ENCODE results near the gene ZKSCAN7. TPM values are rescaled to one million over a fixed set of nuclear protein-coding genes. Genes with fewer than 3 reads are reported as not detected.

ZKSCAN7 gene
- total and polyA plus RNA-seq, 2 of the 8 experiments (the other 6 are each of a cell fraction or from before 2014, with no cell fraction given) = 5.5 to 8.5 TPM

DNA sequence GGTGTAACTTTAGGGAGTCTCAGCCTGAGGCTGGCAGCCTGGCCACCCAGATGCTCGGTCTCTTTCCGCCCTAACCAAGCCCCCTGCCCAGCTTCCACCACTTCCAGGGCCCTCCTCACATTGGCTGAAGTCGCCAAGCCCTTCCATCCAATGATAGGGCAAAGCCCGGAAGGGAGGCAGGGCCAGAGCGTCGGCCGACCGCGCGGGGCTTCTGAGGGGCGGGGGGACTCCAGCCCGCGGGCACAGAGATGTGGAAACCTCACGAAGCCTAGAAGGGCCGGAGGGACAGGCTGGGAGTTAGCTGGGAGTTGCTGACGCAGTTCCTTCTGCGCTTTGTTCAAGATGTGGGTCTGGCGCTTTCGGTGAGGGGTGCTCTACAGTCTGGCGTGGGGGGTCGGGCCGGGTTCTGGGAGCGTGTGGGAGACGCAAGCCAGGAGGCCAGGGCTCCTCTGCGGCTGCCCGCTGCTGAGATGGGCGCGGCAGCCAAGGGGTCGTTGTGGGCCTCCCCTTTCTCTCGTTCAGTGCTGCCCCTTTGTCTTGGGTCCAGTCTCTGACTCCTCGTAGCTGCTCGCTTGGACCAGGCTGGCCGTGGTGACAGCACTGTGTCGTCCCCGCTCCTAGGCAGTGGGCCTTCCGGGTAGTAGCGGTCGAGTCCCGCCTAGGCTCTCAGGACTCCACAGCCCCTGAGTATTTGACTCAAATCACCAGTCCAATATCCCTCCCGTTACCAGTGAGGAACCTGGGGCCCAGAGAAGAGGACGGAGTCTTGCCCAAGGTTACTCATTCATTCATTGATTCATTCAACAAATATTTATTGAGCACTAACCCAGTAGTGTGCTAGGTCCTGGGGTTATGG, 29.9 kb downstream of the ZKSCAN7 start, which contains the start of gene ZNF660 (continued):
- no peak for TF ChIP-seq RAD21 (IDR thresholded peaks at IDR 0.05 in 1 of 2, conservative IDR thresholded peaks at IDR 0.05 in 1 of 2; ENCODE audit: low read depth in 2 of 2, low read length in 2 of 2)
- no peak for TF ChIP-seq CBX5 (IDR thresholded peaks at IDR 0.05; ENCODE audit: low read depth, low read length)
- TF ChIP-seq POLR2A (IDR thresholded peaks at IDR 0.05; ENCODE audit: control extremely low read depth in 1 of 2, low read depth in 2 of 2, low read length in 2 of 2) = peak; percentile 94 to 97
- TF ChIP-seq CTCF (IDR thresholded peaks at IDR 0.05; ENCODE audit: control extremely low read depth in 1 of 3, insufficient read depth in 1 of 3, low read depth in 1 of 3, low read length in 3 of 3) = no peak
- peak; percentile 61 for TF ChIP-seq KDM4A (IDR thresholded peaks at IDR 0.05; ENCODE audit: low read depth, low read length, severe bottlenecking)
- TF ChIP-seq FOSL1 (IDR thresholded peaks at IDR 0.05; ENCODE audit: insufficient read depth, low read depth, low read length) = no peak
- TF ChIP-seq SRF (IDR thresholded peaks at IDR 0.05; ENCODE audit: low read depth, low read length) = no peak
- TF ChIP-seq TCF12 (IDR thresholded peaks at IDR 0.05; ENCODE audit: low read depth, low read length) = no peak
- no peak for TF ChIP-seq SIX5 (IDR thresholded peaks at IDR 0.05; ENCODE audit: low read depth, low read length)
- no peak for TF ChIP-seq SAP30 (IDR thresholded peaks at IDR 0.05; ENCODE audit: insufficient read depth, insufficient replicate concordance, low read length)
- peak; percentile 90; the same call in 1 of the 2 replicates for TF ChIP-seq POLR2AphosphoS5 (IDR thresholded peaks at IDR 0.05; ENCODE audit: low read depth, low read length)
- 0 out of 3 replicates have a peak, but pooled peaks of 1 of the 2 experiments have one; percentile 20 for TF ChIP-seq EP300 (IDR thresholded peaks at IDR 0.05; ENCODE audit: borderline replicate concordance in 1 of 2, low read depth in 2 of 2, low read length in 2 of 2)
- no peak for TF ChIP-seq POU5F1 (IDR thresholded peaks at IDR 0.05; ENCODE audit: low read depth, low read length)
- TF ChIP-seq BCL11A (IDR thresholded peaks at IDR 0.05; ENCODE audit: low read depth in 2 of 2, low read length in 2 of 2) = no peak
- no peak for TF ChIP-seq BACH1 (IDR thresholded peaks at IDR 0.05; ENCODE audit: low read length)
- no peak for TF ChIP-seq SIRT6 (IDR thresholded peaks at IDR 0.05; ENCODE audit: low read length)
- no peak for TF ChIP-seq NRF1 (IDR thresholded peaks at IDR 0.05; ENCODE audit: low read depth, low read length)
- peak; percentile 57 for TF ChIP-seq SP2 (IDR thresholded peaks at IDR 0.05; ENCODE audit: low read length)
- TF ChIP-seq PHF8 (conservative IDR thresholded peaks at IDR 0.05; ENCODE audit: low read depth, low read length) = peak; percentile 92
- no peak for TF ChIP-seq CEBPB (IDR thresholded peaks at IDR 0.05; ENCODE audit: low read depth, low read length)
- TF ChIP-seq RFX5 (IDR thresholded peaks at IDR 0.05; ENCODE audit: borderline replicate concordance, low read depth, low read length) = no peak
